GM18508 (cell line): ENCODE data around the gene COG2.
"Not testable (repeated sequence)": the region's sequence is repeated elsewhere in the genome, so short reads cannot be mapped to it uniquely, and the experiment has no call there.

ENCODE experiments used
- ATAC-seq: cut with Tn5 transposase; IDR thresholded peaks from one replicate; pipeline ENCODE4 v1.9.1; 2021; ENCODE audit warnings: moderate number of reproducible peaks; ENCODE audit not compliant: insufficient read depth, unreplicated experiment

Gene COG2

DNA sequence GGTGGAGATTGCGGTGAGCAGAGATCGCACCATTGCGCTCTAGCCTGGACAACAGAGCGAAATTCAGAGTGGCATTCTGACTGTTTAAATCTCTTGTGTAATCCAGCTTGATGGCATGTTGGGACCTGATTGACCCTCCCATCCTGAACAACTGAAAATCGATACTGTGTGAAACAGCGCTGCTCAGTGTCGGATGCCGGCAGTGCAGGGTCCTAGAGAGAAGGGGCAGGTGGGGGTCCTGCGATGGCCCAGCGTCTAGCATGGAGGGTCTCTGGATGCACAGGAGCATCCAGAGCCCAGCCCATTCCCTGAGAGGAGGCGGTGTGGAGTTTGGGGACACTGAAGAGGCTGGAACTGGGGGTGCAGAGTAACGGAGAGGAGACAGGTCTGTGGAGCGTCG lies 55.8 kb downstream of the COG2 start:
- no peak for ATAC-seq

DNA sequence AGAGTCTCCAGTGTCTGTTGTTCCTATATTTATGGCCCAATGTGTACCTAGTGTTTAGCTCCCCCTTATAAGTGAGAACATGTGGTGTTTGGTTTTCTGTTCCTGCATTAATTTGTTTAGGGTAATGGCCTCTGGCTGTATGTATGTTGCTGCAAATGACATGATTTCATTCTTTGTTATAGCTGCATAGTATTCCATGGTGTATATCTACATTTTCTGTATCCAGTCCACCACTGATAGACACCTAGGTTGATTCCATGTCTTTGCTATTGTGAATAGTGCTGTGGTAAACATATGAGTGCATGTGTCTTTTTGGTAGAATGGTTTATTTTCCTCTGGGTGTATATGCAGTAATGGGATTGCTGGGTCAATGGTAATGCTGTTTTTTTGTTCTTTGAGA lies 56.7 kb downstream of the COG2 start:
- not testable (repeated sequence) for ATAC-seq

DNA sequence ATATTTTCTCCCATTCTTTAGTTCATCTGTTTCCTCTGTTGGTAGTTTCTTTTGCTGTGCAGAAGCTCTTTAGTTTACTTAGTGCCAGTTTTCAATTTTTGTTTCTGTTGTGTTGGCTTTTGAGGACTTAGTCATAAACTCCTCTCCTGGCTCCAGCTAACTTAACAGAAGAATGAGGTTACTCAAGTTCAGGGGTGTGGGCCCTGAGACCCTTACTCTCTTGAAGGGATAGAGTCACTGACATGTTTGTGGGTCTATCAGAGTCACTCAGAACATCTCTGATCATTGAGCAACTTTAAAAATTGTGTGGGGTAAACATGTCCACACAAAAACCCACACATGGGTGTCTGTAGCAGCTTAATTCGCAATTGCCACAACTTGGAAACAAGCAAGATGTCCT lies 57.4 kb downstream of the COG2 start:
- no peak for ATAC-seq

GRCh38 chr1:230700132-230700531 lies 57.9 kb downstream of the COG2 start:
- ATAC-seq, result no peak

- no peak for ATAC-seq
These were observed 59.2 kb downstream of the COG2 start for GRCh38 chr1:230701434-230701833.

- ATAC-seq, result no peak
These were observed 59.9 kb downstream of the COG2 start for GRCh38 chr1:230701895-230702768.

GRCh38 chr1:230702934-230703678 lies 60.8 kb downstream of the COG2 start:
- ATAC-seq, result no peak

GRCh38 chr1:230703679-230704385 lies 61.6 kb downstream of the COG2 start:
- no peak for ATAC-seq

DNA sequence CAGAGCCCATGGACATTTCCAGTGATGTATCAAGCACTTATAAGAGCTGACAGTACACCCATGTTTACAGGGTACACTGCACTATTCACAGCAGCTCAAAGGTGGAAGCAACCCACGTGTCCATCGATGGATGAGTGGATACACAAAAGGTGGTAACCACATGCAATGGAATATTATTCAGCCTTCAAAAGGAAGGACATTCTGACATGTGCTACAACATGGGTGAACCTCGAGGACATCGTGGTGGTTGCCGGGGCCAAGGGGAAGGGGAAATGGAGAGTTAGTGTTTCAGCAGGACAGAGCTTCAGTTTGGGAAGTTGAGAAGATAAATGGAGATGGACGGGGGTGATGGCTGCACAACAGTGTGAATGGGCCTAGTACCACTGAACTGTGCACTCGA lies 62.5 kb downstream of the COG2 start:
- ATAC-seq, result no peak

GRCh38 chr1:230705289-230706019 lies 63.2 kb downstream of the COG2 start:
- no peak for ATAC-seq

GRCh38 chr1:230706020-230706699 lies 63.9 kb downstream of the COG2 start:
- no peak for ATAC-seq

- ATAC-seq, result no peak
These were observed 64.8 kb downstream of the COG2 start for GRCh38 chr1:230706887-230707731.

- no peak for ATAC-seq
These were observed 65.7 kb downstream of the COG2 start for GRCh38 chr1:230707732-230708630.

- ATAC-seq, result no peak
These were observed 66.6 kb downstream of the COG2 start for GRCh38 chr1:230708631-230709580.

DNA sequence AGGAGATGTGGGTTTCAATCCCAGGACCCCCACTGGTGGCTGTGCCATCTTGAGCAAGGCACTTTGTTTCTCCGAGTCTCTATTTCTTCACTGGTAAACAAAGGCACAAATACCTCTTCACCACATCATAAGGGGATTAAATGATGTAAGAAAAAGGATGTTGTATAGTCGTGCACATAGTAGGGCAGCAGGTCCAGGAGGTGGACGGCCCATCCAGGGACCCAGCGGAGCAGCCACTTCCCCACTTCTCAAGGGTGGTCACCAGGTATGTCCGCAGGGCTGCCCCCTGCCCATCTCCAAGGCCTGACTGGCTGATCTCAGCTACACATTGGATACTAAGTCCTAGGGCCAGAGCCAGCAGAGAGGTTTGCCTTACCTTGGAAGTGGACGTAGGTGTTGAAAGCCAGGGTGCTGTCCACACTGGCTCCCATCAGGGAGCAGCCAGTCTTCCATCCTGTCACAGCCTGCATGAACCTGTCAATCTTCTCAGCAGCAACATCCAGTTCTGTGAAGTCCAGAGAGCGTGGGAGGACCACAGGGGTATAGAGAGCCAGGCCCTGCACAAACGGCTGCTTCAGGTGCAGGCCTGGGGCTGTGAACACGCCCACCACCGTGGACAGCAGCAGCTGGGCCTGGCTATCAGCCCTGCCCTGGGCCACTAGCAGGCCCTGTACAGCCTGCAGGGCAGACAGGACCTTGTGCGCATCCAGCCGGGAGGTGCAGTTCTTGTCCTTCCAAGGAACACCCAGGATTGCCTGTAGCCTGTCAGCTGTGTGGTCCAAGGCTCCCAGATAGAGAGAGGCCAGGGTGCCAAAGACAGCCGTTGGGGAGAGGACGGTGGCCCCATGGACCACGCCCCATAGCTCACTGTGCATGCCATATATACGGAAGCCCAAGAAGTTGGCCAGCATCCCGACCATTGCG lies 67.6 kb downstream of the COG2 start:
- no peak for ATAC-seq

DNA sequence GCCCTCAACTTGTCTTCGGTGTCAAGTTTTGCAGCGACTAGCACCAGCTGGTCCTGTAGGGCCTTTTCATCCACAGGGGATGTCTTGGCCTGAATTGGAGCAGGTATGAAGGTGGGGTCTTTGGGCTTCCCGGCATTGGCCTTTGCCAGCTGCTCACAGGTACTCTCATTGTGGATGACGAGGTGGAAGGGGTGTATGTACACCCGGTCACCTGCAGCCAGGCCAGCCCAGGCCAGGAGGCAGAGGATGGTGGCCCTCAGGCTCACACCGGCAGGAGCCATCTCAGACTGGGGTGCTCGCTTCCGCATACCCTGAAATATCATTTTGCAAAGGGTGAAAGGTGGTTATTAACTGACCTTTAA lies 68.2 kb downstream of the COG2 start:
- no peak for ATAC-seq
